AG20443 (cell line): Measurements from ENCODE around the gene OR6C2.
"Not testable (repeated sequence)": the region's sequence is repeated elsewhere in the genome, so short reads cannot be mapped to it uniquely, and the experiment has no call there.

Source experiments
- DNase-seq: peaks from one replicate; pipeline ENCODE4 v3.0.0; 2012; ENCODE audit warnings: low spot score, mixed read lengths

Gene OR6C2

GRCh38 chr12:55472264-55472663, 28.4 kb downstream of the OR6C2 start:
- DNase-seq: no peak

- not testable (repeated sequence) for DNase-seq
Observed at GRCh38 chr12:55479136-55479535, 35.3 kb downstream of the OR6C2 start.

- DNase-seq: not testable (repeated sequence)
Observed at GRCh38 chr12:55484284-55484683, 40.4 kb downstream of the OR6C2 start.

- DNase-seq: no peak
Observed at GRCh38 chr12:55492078-55492477, 48.2 kb downstream of the OR6C2 start, which contains the start of gene OR6C68. Gene OR6C68, plus strand, starts transcription at chr12:55492378. Its CDS starts 0 bp downstream, at chr12:55492378.

GRCh38 chr12:55495490-55495889, 51.6 kb downstream of the OR6C2 start:
- DNase-seq: no peak

GRCh38 chr12:55499231-55499630, 55.4 kb downstream of the OR6C2 start:
- no peak for DNase-seq

GRCh38 chr12:55499810-55500252, 56.0 kb downstream of the OR6C2 start:
- DNase-seq: no peak

- no peak for DNase-seq
Observed at GRCh38 chr12:55501601-55502000, 57.7 kb downstream of the OR6C2 start.
